ENCODE results near the gene HMGB1.

GRCh38 chr13:30442926-30443325 is 22.8 kb downstream of the HMGB1 start:
- TF ChIP-seq CTCF (IDR thresholded peaks at IDR 0.05) (no peak), POLR2A (IDR thresholded peaks at IDR 0.05) (no peak)

Data from Peyer's patch (tissue), 4 donors.